Measurements from ENCODE around the gene EPN3.

The EPN3 gene

GRCh38 chr17:50532452-50533024 lies at the start of gene EPN3:
TSS of gene EPN3 (plus strand) at chr17:50532735. CDS start at chr17:50536557, 3,822 bp downstream.
- Histone ChIP-seq H3K36me3 (ENCODE audit: control insufficient read depth, insufficient read depth, low read length) (peaks cover 14% of the 10 kb centered on the region), H3K4me3 (ENCODE audit: low read length) (peak within 1 kb of the TSS; percentile 79), H3K9me3 (ENCODE audit: control insufficient read depth, low read length) (no peaks in the 10 kb centered on the region), H3K4me1 (ENCODE audit: control insufficient read depth, insufficient read depth, low read length) (peaks cover 47% of the 10 kb centered on the region), H3K9ac (ENCODE audit: low read length) (peak within 1 kb of the TSS; percentile 93), H3K27me3 (ENCODE audit: control insufficient read depth, insufficient read depth, low read length) (peaks cover 10% of the 10 kb centered on the region)

GRCh38 chr17:50483266-50483665 lies 49.3 kb upstream of the EPN3 start:
- H3K4me1 ChIP-seq (ENCODE audit: control insufficient read depth, insufficient read depth, low read length), result peaks cover 24% of the 10 kb centered on the region
- no peak overlapping the region for H3K4me3 ChIP-seq (ENCODE audit: low read length)
- no peaks in the 10 kb centered on the region for H3K27me3 ChIP-seq (ENCODE audit: control insufficient read depth, insufficient read depth, low read length)
- no peaks in the 10 kb centered on the region for H3K9me3 ChIP-seq (ENCODE audit: control insufficient read depth, low read length)
- no peak overlapping the region for H3K9ac ChIP-seq (ENCODE audit: low read length)
- H3K36me3 ChIP-seq (ENCODE audit: control insufficient read depth, insufficient read depth, low read length), result no peaks in the 10 kb centered on the region

GRCh38 chr17:50484386-50485155 lies 48.0 kb upstream of the EPN3 start:
- Histone ChIP-seq H3K27me3 (ENCODE audit: control insufficient read depth, insufficient read depth, low read length) (no peaks in the 10 kb centered on the region), H3K4me1 (ENCODE audit: control insufficient read depth, insufficient read depth, low read length) (peaks cover 20% of the 10 kb centered on the region), H3K36me3 (ENCODE audit: control insufficient read depth, insufficient read depth, low read length) (no peaks in the 10 kb centered on the region), H3K9me3 (ENCODE audit: control insufficient read depth, low read length) (no peaks in the 10 kb centered on the region), H3K4me3 (ENCODE audit: low read length) (no peak overlapping the region), H3K9ac (ENCODE audit: low read length) (no peak overlapping the region)

GRCh38 chr17:50487213-50488096 lies 45.1 kb upstream of the EPN3 start:
- no peak overlapping the region for H3K9ac ChIP-seq (ENCODE audit: low read length)
- peaks cover 11% of the 10 kb centered on the region for H3K4me1 ChIP-seq (ENCODE audit: control insufficient read depth, insufficient read depth, low read length)
- no peaks in the 10 kb centered on the region for H3K9me3 ChIP-seq (ENCODE audit: control insufficient read depth, low read length)
- H3K36me3 ChIP-seq (ENCODE audit: control insufficient read depth, insufficient read depth, low read length), result no peaks in the 10 kb centered on the region
- no peak overlapping the region for H3K4me3 ChIP-seq (ENCODE audit: low read length)
- H3K27me3 ChIP-seq (ENCODE audit: control insufficient read depth, insufficient read depth, low read length), result no peaks in the 10 kb centered on the region

- H3K36me3 ChIP-seq (ENCODE audit: control insufficient read depth, insufficient read depth, low read length), result no peaks in the 10 kb centered on the region
- H3K4me1 ChIP-seq (ENCODE audit: control insufficient read depth, insufficient read depth, low read length), result peaks cover 7% of the 10 kb centered on the region
- no peak overlapping the region for H3K4me3 ChIP-seq (ENCODE audit: low read length)
- H3K9ac ChIP-seq (ENCODE audit: low read length), result no peak overlapping the region
- H3K27me3 ChIP-seq (ENCODE audit: control insufficient read depth, insufficient read depth, low read length), result no peaks in the 10 kb centered on the region
- no peaks in the 10 kb centered on the region for H3K9me3 ChIP-seq (ENCODE audit: control insufficient read depth, low read length)
Observed at GRCh38 chr17:50488880-50489279, 43.7 kb upstream of the EPN3 start.

- Histone ChIP-seq H3K27me3 (ENCODE audit: control insufficient read depth, insufficient read depth, low read length) (no peaks in the 10 kb centered on the region), H3K9ac (ENCODE audit: low read length) (no peak overlapping the region), H3K4me3 (ENCODE audit: low read length) (no peak overlapping the region), H3K4me1 (ENCODE audit: control insufficient read depth, insufficient read depth, low read length) (peaks cover 7% of the 10 kb centered on the region), H3K9me3 (ENCODE audit: control insufficient read depth, low read length) (no peaks in the 10 kb centered on the region), H3K36me3 (ENCODE audit: control insufficient read depth, insufficient read depth, low read length) (no peaks in the 10 kb centered on the region)
Observed at GRCh38 chr17:50491505-50491904, 41.0 kb upstream of the EPN3 start.

GRCh38 chr17:50492214-50492613 lies 40.3 kb upstream of the EPN3 start:
- Histone ChIP-seq H3K36me3 (ENCODE audit: control insufficient read depth, insufficient read depth, low read length) (no peaks in the 10 kb centered on the region), H3K9me3 (ENCODE audit: control insufficient read depth, low read length) (no peaks in the 10 kb centered on the region), H3K4me1 (ENCODE audit: control insufficient read depth, insufficient read depth, low read length) (peaks cover 7% of the 10 kb centered on the region), H3K9ac (ENCODE audit: low read length) (no peak overlapping the region), H3K27me3 (ENCODE audit: control insufficient read depth, insufficient read depth, low read length) (no peaks in the 10 kb centered on the region), H3K4me3 (ENCODE audit: low read length) (no peak overlapping the region)

GRCh38 chr17:50493744-50494143 lies 38.8 kb upstream of the EPN3 start:
- no peaks in the 10 kb centered on the region for H3K9me3 ChIP-seq (ENCODE audit: control insufficient read depth, low read length)
- H3K9ac ChIP-seq (ENCODE audit: low read length), result no peak overlapping the region
- H3K4me3 ChIP-seq (ENCODE audit: low read length), result no peak overlapping the region
- no peaks in the 10 kb centered on the region for H3K27me3 ChIP-seq (ENCODE audit: control insufficient read depth, insufficient read depth, low read length)
- peaks cover 10% of the 10 kb centered on the region for H3K4me1 ChIP-seq (ENCODE audit: control insufficient read depth, insufficient read depth, low read length)
- no peaks in the 10 kb centered on the region for H3K36me3 ChIP-seq (ENCODE audit: control insufficient read depth, insufficient read depth, low read length)

- Histone ChIP-seq H3K36me3 (ENCODE audit: control insufficient read depth, insufficient read depth, low read length) (no peaks in the 10 kb centered on the region), H3K4me3 (ENCODE audit: low read length) (no peak overlapping the region), H3K9me3 (ENCODE audit: control insufficient read depth, low read length) (no peaks in the 10 kb centered on the region), H3K27me3 (ENCODE audit: control insufficient read depth, insufficient read depth, low read length) (no peaks in the 10 kb centered on the region), H3K4me1 (ENCODE audit: control insufficient read depth, insufficient read depth, low read length) (peaks cover 10% of the 10 kb centered on the region), H3K9ac (ENCODE audit: low read length) (no peak overlapping the region)
Observed at GRCh38 chr17:50495217-50495823, 37.2 kb upstream of the EPN3 start.

- H3K36me3 ChIP-seq (ENCODE audit: control insufficient read depth, insufficient read depth, low read length), result no peaks in the 10 kb centered on the region
- no peaks in the 10 kb centered on the region for H3K9me3 ChIP-seq (ENCODE audit: control insufficient read depth, low read length)
- no peak overlapping the region for H3K9ac ChIP-seq (ENCODE audit: low read length)
- H3K4me3 ChIP-seq (ENCODE audit: low read length), result no peak overlapping the region
- peaks cover 10% of the 10 kb centered on the region for H3K4me1 ChIP-seq (ENCODE audit: control insufficient read depth, insufficient read depth, low read length)
- H3K27me3 ChIP-seq (ENCODE audit: control insufficient read depth, insufficient read depth, low read length), result no peaks in the 10 kb centered on the region
Observed at GRCh38 chr17:50495918-50496317, 36.6 kb upstream of the EPN3 start.

- Histone ChIP-seq H3K4me3 (ENCODE audit: low read length) (no peak overlapping the region), H3K27me3 (ENCODE audit: control insufficient read depth, insufficient read depth, low read length) (no peaks in the 10 kb centered on the region), H3K4me1 (ENCODE audit: control insufficient read depth, insufficient read depth, low read length) (peaks cover 10% of the 10 kb centered on the region), H3K9ac (ENCODE audit: low read length) (no peak overlapping the region), H3K36me3 (ENCODE audit: control insufficient read depth, insufficient read depth, low read length) (no peaks in the 10 kb centered on the region), H3K9me3 (ENCODE audit: control insufficient read depth, low read length) (no peaks in the 10 kb centered on the region)
Observed at GRCh38 chr17:50498021-50498874, 34.3 kb upstream of the EPN3 start.
